ENCODE measurements around the gene IL6. TPM values are rescaled to one million over a fixed set of nuclear protein-coding genes. Genes with fewer than 3 reads are reported as not detected.
A peak's percentile ranks its signal among the peaks of the same experiment; 100 is the strongest.
"Not testable (repeated sequence)": the region's sequence is repeated elsewhere in the genome, so short reads cannot be mapped to it uniquely, and the experiment has no call there.

IL6 gene
- total and polyA plus RNA-seq, 9 of the 15 experiments (the other 6 are each of a cell fraction or from before 2014, with no cell fraction given): 0.76 to 2.9 (median 1.5) TPM

DNA sequence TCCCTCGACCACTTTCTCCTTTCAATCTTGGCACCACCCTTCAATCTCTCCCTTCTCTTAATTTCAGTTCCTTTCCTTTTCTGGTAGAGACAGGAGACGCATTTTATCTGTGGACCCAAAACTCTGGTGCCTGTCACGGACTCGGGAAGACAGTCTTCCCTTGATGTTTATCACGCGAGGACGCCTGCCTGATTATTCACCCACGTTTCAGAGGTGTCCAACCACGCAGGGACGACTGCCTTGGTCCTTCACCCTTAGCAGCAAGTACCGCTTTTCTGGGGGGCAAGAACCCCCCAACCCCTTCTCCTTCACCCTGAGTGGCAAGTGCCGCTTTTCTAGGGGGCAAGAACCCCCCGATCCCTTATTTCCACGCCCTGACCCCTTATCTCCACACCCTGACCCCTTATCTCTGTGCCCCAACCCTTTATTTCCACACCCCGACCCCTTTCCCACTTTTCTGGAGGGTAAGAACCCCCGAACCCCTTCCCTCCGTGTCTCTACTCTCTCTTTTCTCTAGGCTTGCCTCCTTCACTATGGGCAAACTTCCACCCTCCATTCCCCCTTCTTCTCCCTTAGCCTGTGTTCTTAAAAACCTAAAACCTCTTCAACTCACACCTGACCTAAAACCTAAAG lies 22.9 kb upstream of the IL6 start (continued):
- not testable (repeated sequence) for TF ChIP-seq MYC (IDR thresholded peaks at IDR 0.05; ENCODE audit: low read depth, low read length)
- TF ChIP-seq MYC (CRISPR knock-in tag; IDR thresholded peaks at IDR 0.05; ENCODE audit: borderline replicate concordance, low read depth) (peak; percentile 52; the same call in 1 of the 2 replicates), ZNF175 (CRISPR knock-in tag; IDR thresholded peaks at IDR 0.05; ENCODE audit: low read depth) (peak; percentile 40; the same call in 1 of the 2 replicates), ARID1B (IDR thresholded peaks at IDR 0.05) (peak; percentile 34), MTA1 (IDR thresholded peaks at IDR 0.05; ENCODE audit: borderline replicate concordance) (peak; percentile 27; the same call in 1 of the 2 replicates), SMARCE1 (IDR thresholded peaks at IDR 0.05) (peak; percentile 15; the same call in 1 of the 2 replicates), HLTF (IDR thresholded peaks at IDR 0.05) (0 out of 2 replicates have a peak, but pooled peaks have one; percentile 14), E4F1 (CRISPR knock-in tag; IDR thresholded peaks at IDR 0.05; ENCODE audit: borderline replicate concordance) (0 out of 2 replicates have a peak, but pooled peaks have one; percentile 9)
- TF ChIP-seq, protein P1, sequence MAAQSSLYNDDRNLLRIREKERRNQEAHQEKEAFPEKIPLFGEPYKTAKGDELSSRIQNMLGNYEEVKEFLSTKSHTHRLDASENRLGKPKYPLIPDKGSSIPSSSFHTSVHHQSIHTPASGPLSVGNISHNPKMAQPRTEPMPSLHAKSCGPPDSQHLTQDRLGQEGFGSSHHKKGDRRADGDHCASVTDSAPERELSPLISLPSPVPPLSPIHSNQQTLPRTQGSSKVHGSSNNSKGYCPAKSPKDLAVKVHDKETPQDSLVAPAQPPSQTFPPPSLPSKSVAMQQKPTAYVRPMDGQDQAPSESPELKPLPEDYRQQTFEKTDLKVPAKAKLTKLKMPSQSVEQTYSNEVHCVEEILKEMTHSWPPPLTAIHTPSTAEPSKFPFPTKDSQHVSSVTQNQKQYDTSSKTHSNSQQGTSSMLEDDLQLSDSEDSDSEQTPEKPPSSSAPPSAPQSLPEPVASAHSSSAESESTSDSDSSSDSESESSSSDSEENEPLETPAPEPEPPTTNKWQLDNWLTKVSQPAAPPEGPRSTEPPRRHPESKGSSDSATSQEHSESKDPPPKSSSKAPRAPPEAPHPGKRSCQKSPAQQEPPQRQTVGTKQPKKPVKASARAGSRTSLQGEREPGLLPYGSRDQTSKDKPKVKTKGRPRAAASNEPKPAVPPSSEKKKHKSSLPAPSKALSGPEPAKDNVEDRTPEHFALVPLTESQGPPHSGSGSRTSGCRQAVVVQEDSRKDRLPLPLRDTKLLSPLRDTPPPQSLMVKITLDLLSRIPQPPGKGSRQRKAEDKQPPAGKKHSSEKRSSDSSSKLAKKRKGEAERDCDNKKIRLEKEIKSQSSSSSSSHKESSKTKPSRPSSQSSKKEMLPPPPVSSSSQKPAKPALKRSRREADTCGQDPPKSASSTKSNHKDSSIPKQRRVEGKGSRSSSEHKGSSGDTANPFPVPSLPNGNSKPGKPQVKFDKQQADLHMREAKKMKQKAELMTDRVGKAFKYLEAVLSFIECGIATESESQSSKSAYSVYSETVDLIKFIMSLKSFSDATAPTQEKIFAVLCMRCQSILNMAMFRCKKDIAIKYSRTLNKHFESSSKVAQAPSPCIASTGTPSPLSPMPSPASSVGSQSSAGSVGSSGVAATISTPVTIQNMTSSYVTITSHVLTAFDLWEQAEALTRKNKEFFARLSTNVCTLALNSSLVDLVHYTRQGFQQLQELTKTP (IDR thresholded peaks at IDR 0.05; ENCODE audit: low read depth in 1 of 2, partially characterized antibody in 2 of 2): peak in 1 of 2 experiments; percentile 22
- TF ChIP-seq, protein P2, sequence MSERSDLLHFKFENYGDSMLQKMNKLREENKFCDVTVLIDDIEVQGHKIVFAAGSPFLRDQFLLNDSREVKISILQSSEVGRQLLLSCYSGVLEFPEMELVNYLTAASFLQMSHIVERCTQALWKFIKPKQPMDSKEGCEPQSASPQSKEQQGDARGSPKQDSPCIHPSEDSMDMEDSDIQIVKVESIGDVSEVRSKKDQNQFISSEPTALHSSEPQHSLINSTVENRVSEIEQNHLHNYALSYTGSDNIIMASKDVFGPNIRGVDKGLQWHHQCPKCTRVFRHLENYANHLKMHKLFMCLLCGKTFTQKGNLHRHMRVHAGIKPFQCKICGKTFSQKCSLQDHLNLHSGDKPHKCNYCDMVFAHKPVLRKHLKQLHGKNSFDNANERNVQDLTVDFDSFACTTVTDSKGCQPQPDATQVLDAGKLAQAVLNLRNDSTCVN (CRISPR knock-in tag; IDR thresholded peaks at IDR 0.05): 0 out of 2 replicates have a peak, but pooled peaks have one; percentile 17
